NCI-H1048 (cell line): ENCODE data around the gene NAB2.

Source experiments
- DNase-seq: peaks from one replicate; lab custom pipeline; 2025; lab: John Stamatoyannopoulos, UW

The NAB2 gene

GRCh38 chr12:57094208-57095160 is 5.6 kb downstream of the NAB2 start:
- DNase-seq = no peak

- DNase-seq = no peak
Measured at GRCh38 chr12:57095440-57095839, 6.5 kb downstream of the NAB2 start.

DNA sequence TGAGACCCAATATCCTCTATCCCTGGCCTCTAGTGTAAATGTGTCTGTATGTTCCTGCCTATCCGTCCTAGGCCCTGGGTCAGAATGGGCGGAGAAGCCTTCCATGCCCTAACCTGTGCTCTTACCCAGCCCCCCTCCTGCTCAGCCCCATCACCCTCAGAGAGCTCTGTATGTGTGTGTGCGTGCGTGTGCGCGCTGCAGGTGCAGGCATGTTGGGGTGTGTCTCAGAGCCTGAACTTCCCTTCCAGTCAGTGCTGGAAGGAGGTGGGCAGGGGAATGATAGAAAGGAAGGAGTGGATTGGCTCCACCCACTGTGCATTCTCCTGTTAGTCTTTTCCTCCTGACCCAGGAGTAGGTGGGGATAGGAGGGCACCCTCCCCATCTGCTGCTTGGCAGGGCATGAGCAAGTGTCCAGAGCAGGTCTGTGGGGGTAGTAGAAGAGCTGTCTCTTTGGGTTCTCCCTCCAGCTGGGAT is 7.2 kb downstream of the NAB2 start:
- DNase-seq = no peak

DNA sequence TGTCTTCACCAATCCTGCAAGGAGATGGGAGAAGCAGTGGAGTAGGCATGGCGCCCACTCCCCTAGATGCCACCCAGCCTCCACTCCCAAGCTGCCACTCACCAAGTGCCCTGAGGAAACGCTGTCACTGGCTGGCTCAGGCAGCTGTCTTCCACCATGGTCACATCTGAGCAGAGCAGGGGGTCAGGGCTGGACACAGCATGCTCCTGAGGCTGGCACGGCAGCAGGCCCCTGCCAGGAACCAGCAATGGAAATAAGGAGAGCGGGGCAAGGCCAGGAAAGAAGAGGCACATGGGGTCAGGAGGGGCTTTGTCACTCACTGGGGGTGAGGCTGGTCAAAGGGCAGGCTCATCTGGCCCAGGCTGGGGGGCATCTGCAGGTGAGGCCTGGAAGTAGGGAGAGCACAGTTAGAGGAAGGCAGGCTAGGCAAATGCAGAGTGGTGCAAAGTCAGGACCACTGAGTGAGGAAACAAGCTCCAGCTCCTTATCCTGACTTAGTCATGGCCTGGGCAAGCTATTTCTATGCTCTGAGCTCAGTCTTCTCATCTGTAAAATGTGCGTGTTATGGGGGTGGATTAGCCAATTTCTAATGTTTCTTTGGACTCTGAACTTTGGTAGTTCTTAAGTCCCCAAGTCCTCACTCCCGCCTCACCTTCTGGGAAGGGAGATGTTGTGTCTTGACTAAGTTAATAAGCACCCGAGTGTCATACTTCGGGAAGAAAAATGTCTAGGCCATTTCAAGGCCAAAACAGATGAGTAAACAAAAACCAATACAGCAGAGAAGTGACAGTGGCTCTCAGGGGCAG is 8.0 kb downstream of the NAB2 start:
- DNase-seq = no peak

- DNase-seq = no peak
Measured at GRCh38 chr12:57097554-57097835, 8.6 kb downstream of the NAB2 start.

- DNase-seq = no peak
Measured at GRCh38 chr12:57098546-57098945, 9.6 kb downstream of the NAB2 start.

- DNase-seq = no peak
Measured at GRCh38 chr12:57099047-57099714, 10.3 kb downstream of the NAB2 start.

- DNase-seq = no peak
Measured at GRCh38 chr12:57099766-57100165, 10.9 kb downstream of the NAB2 start.

GRCh38 chr12:57101892-57102695 is 13.2 kb downstream of the NAB2 start:
- DNase-seq = no peak

- DNase-seq = no peak
Measured at GRCh38 chr12:57103856-57104255, 14.9 kb downstream of the NAB2 start.

GRCh38 chr12:57104292-57104910 is 15.5 kb downstream of the NAB2 start:
- DNase-seq = no peak

DNA sequence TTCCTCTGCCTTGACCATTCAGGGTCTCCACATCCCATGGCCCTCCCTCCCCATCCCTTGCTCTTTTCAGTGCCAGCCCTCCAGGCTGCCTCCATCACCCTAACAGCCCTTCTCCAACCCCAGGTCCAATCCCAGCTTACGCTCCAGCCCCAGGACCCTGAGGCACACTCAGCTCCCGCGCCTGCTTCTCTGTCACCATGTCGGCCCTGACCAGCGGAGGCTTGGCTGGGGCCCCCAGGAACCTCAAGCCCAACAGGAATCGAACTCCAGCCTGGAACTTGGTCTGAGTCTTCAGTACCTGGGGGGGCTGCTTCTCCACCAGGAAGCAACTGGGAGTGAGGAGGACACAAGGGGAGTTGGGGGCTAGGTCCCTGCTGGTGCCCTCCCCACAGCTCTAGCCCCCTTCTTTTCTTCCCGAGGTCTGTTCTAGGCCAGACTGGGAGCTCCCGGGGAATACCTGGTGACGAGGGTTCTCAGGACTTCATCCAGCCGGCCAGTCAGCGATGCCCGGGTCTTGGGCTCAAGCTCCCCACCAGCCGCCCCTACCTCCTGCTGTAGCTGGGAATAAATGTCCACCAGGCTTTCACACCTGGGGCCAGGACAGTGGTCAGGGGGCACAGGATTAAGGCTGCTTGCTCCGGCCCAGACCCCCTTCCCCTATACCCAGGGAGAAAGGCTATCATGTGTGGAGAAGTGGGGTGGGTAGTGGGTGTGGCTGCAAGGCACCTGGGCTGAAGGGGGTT is 16.3 kb downstream of the NAB2 start:
- DNase-seq = no peak

GRCh38 chr12:57106021-57106708 is 17.3 kb downstream of the NAB2 start:
- no peak for DNase-seq

GRCh38 chr12:57107456-57108155 is 18.7 kb downstream of the NAB2 start:
- peak; percentile 46 for DNase-seq

- DNase-seq = no peak
Measured at GRCh38 chr12:57109207-57110103, 20.5 kb downstream of the NAB2 start.

GRCh38 chr12:57110104-57111030 is 21.5 kb downstream of the NAB2 start:
- no peak for DNase-seq
